ENCODE data around the gene HOXB9. TPM values are rescaled to one million over a fixed set of nuclear protein-coding genes. Genes with fewer than 3 reads are reported as not detected.

Gene HOXB9
- total RNA-seq, 1 experiment from 2014 or later: not detected

DNA sequence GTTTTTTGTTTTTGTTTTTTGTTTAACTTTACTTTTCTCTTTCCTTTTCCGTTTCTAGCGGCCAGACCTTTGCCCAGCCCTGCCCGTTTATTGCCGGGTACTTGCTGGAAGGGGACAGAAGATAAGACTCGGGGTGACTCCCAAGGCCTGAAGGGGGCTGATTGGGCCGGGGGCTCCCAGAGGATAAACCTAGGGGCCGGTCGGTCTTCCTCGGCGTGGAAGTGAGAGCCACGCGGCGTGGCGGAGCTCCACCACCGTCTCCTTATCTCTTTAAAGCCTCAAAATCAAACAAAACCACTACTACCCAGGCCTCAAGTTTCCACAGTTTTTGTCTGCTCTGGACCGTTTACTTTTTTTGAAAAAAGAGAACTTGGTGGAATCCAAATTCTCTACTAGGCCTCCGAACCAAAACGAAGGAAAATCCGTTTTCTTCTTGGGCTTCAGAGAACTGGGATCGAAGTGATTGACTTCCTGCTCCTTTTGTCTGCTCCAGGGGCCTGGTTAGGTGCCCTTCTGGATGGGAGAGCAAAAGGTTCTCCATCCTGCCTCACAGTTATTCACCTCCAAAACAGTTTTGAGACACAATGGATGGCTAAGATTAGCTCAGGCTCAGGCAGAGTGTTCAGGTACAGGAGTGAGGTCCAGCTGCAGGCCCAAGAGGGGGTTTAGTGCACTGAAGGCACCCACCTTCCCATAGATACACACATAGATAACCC, 8.5 kb upstream of the HOXB9 start:
- H3K18ac ChIP-seq (ENCODE audit: insufficient read length, low read depth, low read length): no peak overlapping the region
- Mint-ChIP-seq H3K4me3 (no peak overlapping the region), H3K9me3 (peaks cover 4 to 14% of the 10 kb centered on the region in 2 experiments; a peak in 4 of 5 replicates), H3K36me3 (ENCODE audit: insufficient read depth in 1 of 3, low read depth in 3 of 3) (peaks cover 0 to 1% (median 0%) of the 10 kb centered on the region in 3 experiments; a peak in 2 of 7 replicates), H3K27me3 (ENCODE audit: low read depth) (peaks cover 100% of the 10 kb centered on the region), H3K4me1 (peaks cover 2 to 8% of the 10 kb centered on the region in 2 experiments; a peak in 2 of 4 replicates), H3K27ac (no peak overlapping the region)
- TF ChIP-seq, protein P1, sequence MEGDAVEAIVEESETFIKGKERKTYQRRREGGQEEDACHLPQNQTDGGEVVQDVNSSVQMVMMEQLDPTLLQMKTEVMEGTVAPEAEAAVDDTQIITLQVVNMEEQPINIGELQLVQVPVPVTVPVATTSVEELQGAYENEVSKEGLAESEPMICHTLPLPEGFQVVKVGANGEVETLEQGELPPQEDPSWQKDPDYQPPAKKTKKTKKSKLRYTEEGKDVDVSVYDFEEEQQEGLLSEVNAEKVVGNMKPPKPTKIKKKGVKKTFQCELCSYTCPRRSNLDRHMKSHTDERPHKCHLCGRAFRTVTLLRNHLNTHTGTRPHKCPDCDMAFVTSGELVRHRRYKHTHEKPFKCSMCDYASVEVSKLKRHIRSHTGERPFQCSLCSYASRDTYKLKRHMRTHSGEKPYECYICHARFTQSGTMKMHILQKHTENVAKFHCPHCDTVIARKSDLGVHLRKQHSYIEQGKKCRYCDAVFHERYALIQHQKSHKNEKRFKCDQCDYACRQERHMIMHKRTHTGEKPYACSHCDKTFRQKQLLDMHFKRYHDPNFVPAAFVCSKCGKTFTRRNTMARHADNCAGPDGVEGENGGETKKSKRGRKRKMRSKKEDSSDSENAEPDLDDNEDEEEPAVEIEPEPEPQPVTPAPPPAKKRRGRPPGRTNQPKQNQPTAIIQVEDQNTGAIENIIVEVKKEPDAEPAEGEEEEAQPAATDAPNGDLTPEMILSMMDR (conservative IDR thresholded peaks at IDR 0.05): no peak
- H2BK5ac ChIP-seq (ENCODE audit: insufficient read length, low read length): no peak overlapping the region
- no peaks in the 10 kb centered on the region; the same call in 1 of the 2 replicates for H3K79me2 ChIP-seq (ENCODE audit: insufficient read depth, low read length)
- no peak overlapping the region for H3K4ac ChIP-seq (ENCODE audit: low read depth, low read length)
- H3K4me1 ChIP-seq (ENCODE audit: insufficient read depth, low read length): no peaks in the 10 kb centered on the region; the same call in 1 of the 2 replicates
- H2AFZ ChIP-seq (ENCODE audit: low read length): no peak overlapping the region
- no peak overlapping the region for H3K14ac ChIP-seq (ENCODE audit: insufficient read depth, low read length)
- no peak overlapping the region for H2BK20ac ChIP-seq (ENCODE audit: low read depth, low read length, poor library complexity, severe bottlenecking)
- H3K79me1 ChIP-seq (ENCODE audit: insufficient read depth, low read depth, low read length, poor library complexity, severe bottlenecking): no peaks in the 10 kb centered on the region
- H4K8ac ChIP-seq (replicated peaks; ENCODE audit: insufficient read length, low read depth, low read length): no peak overlapping the region
- no peak overlapping the region for H2AK5ac ChIP-seq (ENCODE audit: insufficient read length, low read length)
- H2BK15ac ChIP-seq (ENCODE audit: low read depth, low read length): no peak overlapping the region
- no peaks in the 10 kb centered on the region for H3K23me2 ChIP-seq (ENCODE audit: insufficient read length, low read depth, low read length, poor library complexity, severe bottlenecking)
- H4K91ac ChIP-seq (ENCODE audit: insufficient read length, low read depth, low read length): no peak overlapping the region
- no peak overlapping the region for H3K23ac ChIP-seq (ENCODE audit: insufficient read length, low read depth, low read length)
- H3K27me3 ChIP-seq (ENCODE audit: insufficient read depth, low read length): peaks cover 97% of the 10 kb centered on the region
- H2BK120ac ChIP-seq (ENCODE audit: low read depth, low read length, poor library complexity, severe bottlenecking): no peak overlapping the region
- DNase-seq: no peak
- no peak overlapping the region for H3T11ph ChIP-seq (ENCODE audit: low read length)
- H2BK12ac ChIP-seq (ENCODE audit: insufficient read length, low read depth, low read length): no peak overlapping the region
- no peak overlapping the region for H3K9ac ChIP-seq (ENCODE audit: extremely low read depth, insufficient read length, low read length)
- no peaks in the 10 kb centered on the region for H3K9me3 ChIP-seq (ENCODE audit: control insufficient read depth, low read depth, low read length)
- no peak overlapping the region for H3K56ac ChIP-seq (ENCODE audit: insufficient read length, low read depth, low read length)
- H4K5ac ChIP-seq (ENCODE audit: insufficient read length, low read depth, low read length): no peak overlapping the region
- no peak overlapping the region for H3K4me2 ChIP-seq (ENCODE audit: insufficient read depth, insufficient read length, low read length)
- no peak overlapping the region for H3K27ac ChIP-seq (ENCODE audit: insufficient read length, low read depth, low read length)
- WGBS (ENCODE audit: extremely low coverage, insufficient read length, low lambda C conversion rate): no CpG with 5 or more reads among the region's 20 CpGs
- H4K20me1 ChIP-seq (ENCODE audit: control insufficient read depth, insufficient read depth, insufficient read length): no peaks in the 10 kb centered on the region

Measured in H9 (cell line).